Activated naive CD8-positive, alpha-beta T cell treated with anti-CD3 and anti-CD28 coated beads, Interleukin-2, amount 10 ng/mL, durations not matched to agents 7 days and 5 days (primary cell): ENCODE results near the gene LRRC72. TPM values are rescaled to one million over a fixed set of nuclear protein-coding genes. Genes with fewer than 3 reads are reported as not detected.
"Not testable (repeated sequence)": the region's sequence is repeated elsewhere in the genome, so short reads cannot be mapped to it uniquely, and the experiment has no call there.

Experiments
- ATAC-seq: fragments of 150-1000 bp; cut with Tn5 transposase; one replicate; pipeline ENCODE4 v1.10.0; 2021; ENCODE audit warnings: low read depth, moderate library complexity
- POLR2A ChIA-PET: fragments of 350-600 bp; sonication (Branson Sonifier 250); formaldehyde crosslinking; loops from one replicate; lab custom pipeline; 2021; ENCODE audit warnings: antibody characterized with exemption; lab: Charles Lee
- DNase-seq: peaks from one replicate; pipeline ENCODE4 v3.0.0; 2021
- H3K27ac Mint-ChIP-seq: one replicate; pipeline ENCODE4 v1.8.0; 2022; ENCODE audit warnings: mild to moderate bottlenecking, mixed read lengths
- H3K27me3 Mint-ChIP-seq: one replicate; pipeline ENCODE4 v1.8.0; 2022; ENCODE audit warnings: mild to moderate bottlenecking, moderate library complexity, mixed read lengths
- H3K36me3 Mint-ChIP-seq: one replicate; pipeline ENCODE4 v1.8.0; 2021; ENCODE audit warnings: mild to moderate bottlenecking, mixed read lengths
- H3K4me1 Mint-ChIP-seq: one replicate; pipeline ENCODE4 v1.8.0; 2021; ENCODE audit warnings: mixed read lengths
- H3K4me3 Mint-ChIP-seq: one replicate; pipeline ENCODE4 v1.8.0; 2022; ENCODE audit warnings: mild to moderate bottlenecking, moderate library complexity, mixed read lengths
- H3K9me3 Mint-ChIP-seq: one replicate; pipeline ENCODE4 v1.8.0; 2021; ENCODE audit warnings: mixed read lengths
- total RNA-seq, 2 experiments: library from RNA; stranded (reverse); gene quantifications; one replicate each; pipeline ENCODE4 v1.2.3, GENCODE V29; 2021

Gene LRRC72
- total RNA-seq, 2 experiments from 2014 or later = not detected

GRCh38 chr7:16509829-16510228 lies 16.8 kb upstream of the LRRC72 start:
- peaks cover 5% of the 10 kb centered on the region for H3K27me3 Mint-ChIP-seq
- POLR2A ChIA-PET = no interaction called here
- H3K4me1 Mint-ChIP-seq = no peaks in the 10 kb centered on the region
- peaks cover 4% of the 10 kb centered on the region for H3K9me3 Mint-ChIP-seq
- DNase-seq (no peak), ATAC-seq (no peak)
- H3K27ac Mint-ChIP-seq = no peak overlapping the region
- no peak overlapping the region for H3K4me3 Mint-ChIP-seq
- H3K36me3 Mint-ChIP-seq = no peaks in the 10 kb centered on the region

- Mint-ChIP-seq H3K36me3 (no peaks in the 10 kb centered on the region), H3K27ac (no peak overlapping the region), H3K27me3 (no peaks in the 10 kb centered on the region), H3K9me3 (peaks cover 1% of the 10 kb centered on the region), H3K4me3 (no peak overlapping the region), H3K4me1 (no peaks in the 10 kb centered on the region)
- POLR2A ChIA-PET = no interaction called here
- no peak for ATAC-seq
- no peak for DNase-seq
Observed at GRCh38 chr7:16511314-16511713, 15.3 kb upstream of the LRRC72 start.

GRCh38 chr7:16512097-16512496 lies 14.5 kb upstream of the LRRC72 start:
- H3K9me3 Mint-ChIP-seq = peaks cover 1% of the 10 kb centered on the region
- DNase-seq (no peak), ATAC-seq (no peak)
- H3K27ac Mint-ChIP-seq = no peak overlapping the region
- peaks cover 2% of the 10 kb centered on the region for H3K27me3 Mint-ChIP-seq
- no peak overlapping the region for H3K4me3 Mint-ChIP-seq
- H3K4me1 Mint-ChIP-seq = no peaks in the 10 kb centered on the region
- H3K36me3 Mint-ChIP-seq = no peaks in the 10 kb centered on the region
- POLR2A ChIA-PET = no interaction called here

GRCh38 chr7:16514271-16514670 lies 12.4 kb upstream of the LRRC72 start:
- no peaks in the 10 kb centered on the region for H3K9me3 Mint-ChIP-seq
- POLR2A ChIA-PET = no interaction called here
- H3K4me1 Mint-ChIP-seq = no peaks in the 10 kb centered on the region
- H3K4me3 Mint-ChIP-seq = no peak overlapping the region
- ATAC-seq (no peak), DNase-seq (no peak)
- peaks cover 2% of the 10 kb centered on the region for H3K27me3 Mint-ChIP-seq
- no peak overlapping the region for H3K27ac Mint-ChIP-seq
- H3K36me3 Mint-ChIP-seq = no peaks in the 10 kb centered on the region

GRCh38 chr7:16514729-16515128 lies 11.9 kb upstream of the LRRC72 start:
- no peak for ATAC-seq
- H3K36me3 Mint-ChIP-seq = no peaks in the 10 kb centered on the region
- DNase-seq = no peak
- no peak overlapping the region for H3K4me3 Mint-ChIP-seq
- H3K9me3 Mint-ChIP-seq = no peaks in the 10 kb centered on the region
- H3K27me3 Mint-ChIP-seq = peaks cover 2% of the 10 kb centered on the region
- POLR2A ChIA-PET = no interaction called here
- H3K4me1 Mint-ChIP-seq = no peaks in the 10 kb centered on the region
- no peak overlapping the region for H3K27ac Mint-ChIP-seq

GRCh38 chr7:16515785-16516685 lies 10.6 kb upstream of the LRRC72 start:
- Mint-ChIP-seq H3K9me3 (no peaks in the 10 kb centered on the region), H3K36me3 (no peaks in the 10 kb centered on the region), H3K4me3 (no peak overlapping the region), H3K27ac (no peak overlapping the region), H3K4me1 (no peaks in the 10 kb centered on the region), H3K27me3 (peaks cover 2% of the 10 kb centered on the region)
- DNase-seq (no peak), ATAC-seq (no peak)
- POLR2A ChIA-PET = no interaction called here

- H3K36me3 Mint-ChIP-seq, H3K4me3 Mint-ChIP-seq, H3K27me3 Mint-ChIP-seq, DNase-seq, H3K4me1 Mint-ChIP-seq, ATAC-seq, H3K27ac Mint-ChIP-seq, H3K9me3 Mint-ChIP-seq, POLR2A ChIA-PET: not testable (repeated sequence)
Observed at GRCh38 chr7:16519985-16520384, 6.6 kb upstream of the LRRC72 start.

- no peaks in the 10 kb centered on the region for H3K4me1 Mint-ChIP-seq
- ATAC-seq (no peak), DNase-seq (no peak)
- no peak overlapping the region for H3K4me3 Mint-ChIP-seq
- POLR2A ChIA-PET = no interaction called here
- no peak overlapping the region for H3K27ac Mint-ChIP-seq
- H3K9me3 Mint-ChIP-seq = no peaks in the 10 kb centered on the region
- peaks cover 3% of the 10 kb centered on the region for H3K27me3 Mint-ChIP-seq
- H3K36me3 Mint-ChIP-seq = no peaks in the 10 kb centered on the region
Observed at GRCh38 chr7:16524332-16524731, 2.3 kb upstream of the LRRC72 start.

GRCh38 chr7:16528520-16528919 lies 1.9 kb downstream of the LRRC72 start:
- POLR2A ChIA-PET = no interaction called here
- Mint-ChIP-seq H3K27ac (no peak overlapping the region), H3K9me3 (no peaks in the 10 kb centered on the region), H3K4me3 (no peak overlapping the region), H3K36me3 (no peaks in the 10 kb centered on the region), H3K4me1 (no peaks in the 10 kb centered on the region), H3K27me3 (peaks cover 3% of the 10 kb centered on the region)
- no peak for DNase-seq
- no peak for ATAC-seq

GRCh38 chr7:16529697-16530096 lies 3.1 kb downstream of the LRRC72 start:
- no peaks in the 10 kb centered on the region for H3K27me3 Mint-ChIP-seq
- DNase-seq (no peak), ATAC-seq (no peak)
- H3K4me3 Mint-ChIP-seq = no peak overlapping the region
- H3K27ac Mint-ChIP-seq = no peak overlapping the region
- no peaks in the 10 kb centered on the region for H3K9me3 Mint-ChIP-seq
- no peaks in the 10 kb centered on the region for H3K36me3 Mint-ChIP-seq
- POLR2A ChIA-PET = no interaction called here
- no peaks in the 10 kb centered on the region for H3K4me1 Mint-ChIP-seq

- DNase-seq = no peak
Observed at GRCh38 chr7:16531707-16532106, 5.1 kb downstream of the LRRC72 start.

GRCh38 chr7:16532272-16532671 lies 5.6 kb downstream of the LRRC72 start:
- POLR2A ChIA-PET = no interaction called here
- Mint-ChIP-seq H3K9me3 (no peaks in the 10 kb centered on the region), H3K27ac (no peak overlapping the region), H3K4me3 (no peak overlapping the region), H3K27me3 (no peaks in the 10 kb centered on the region), H3K4me1 (no peaks in the 10 kb centered on the region), H3K36me3 (no peaks in the 10 kb centered on the region)
- no peak for ATAC-seq
- no peak for DNase-seq

More at GRCh38 chr7:16531707-16532106, 5.1 kb downstream of the LRRC72 start:
- Mint-ChIP-seq H3K4me3 (no peak overlapping the region), H3K27ac (no peak overlapping the region), H3K36me3 (no peaks in the 10 kb centered on the region), H3K4me1 (no peaks in the 10 kb centered on the region), H3K9me3 (no peaks in the 10 kb centered on the region), H3K27me3 (no peaks in the 10 kb centered on the region)
- no peak for ATAC-seq
- POLR2A ChIA-PET = no interaction called here

- no peaks in the 10 kb centered on the region for H3K4me1 Mint-ChIP-seq
- no peaks in the 10 kb centered on the region for H3K36me3 Mint-ChIP-seq
- no peak for DNase-seq
- no peak overlapping the region for H3K4me3 Mint-ChIP-seq
- no peak overlapping the region for H3K27ac Mint-ChIP-seq
- POLR2A ChIA-PET = no interaction called here
- H3K9me3 Mint-ChIP-seq = no peaks in the 10 kb centered on the region
- H3K27me3 Mint-ChIP-seq = no peaks in the 10 kb centered on the region
- no peak for ATAC-seq
Observed at GRCh38 chr7:16535500-16535899, 8.9 kb downstream of the LRRC72 start.

GRCh38 chr7:16540559-16540958 lies 13.9 kb downstream of the LRRC72 start:
- H3K9me3 Mint-ChIP-seq, H3K4me3 Mint-ChIP-seq, H3K4me1 Mint-ChIP-seq, H3K27me3 Mint-ChIP-seq, POLR2A ChIA-PET, ATAC-seq, H3K36me3 Mint-ChIP-seq, H3K27ac Mint-ChIP-seq, DNase-seq: not testable (repeated sequence)
